Activated CD4-positive, alpha-beta memory T cell treated with anti-CD3 and anti-CD28 coated beads, Interleukin-2, amount 10 ng/mL, durations not matched to agents 7 days and 5 days (primary cell): ENCODE results near the gene SOWAHA. TPM values are rescaled to one million over a fixed set of nuclear protein-coding genes. Genes with fewer than 3 reads are reported as not detected.

Source experiments
- CTCF ChIA-PET: fragments of 350-600 bp; sonication (Branson Sonifier 250); formaldehyde crosslinking; loops from one replicate; lab custom pipeline; 2021; ENCODE audit warnings: antibody characterized with exemption, inconsistent platforms; lab: Charles Lee
- POLR2A ChIA-PET: fragments of 350-600 bp; sonication (Branson Sonifier 250); formaldehyde crosslinking; loops from one replicate; lab custom pipeline; 2021; ENCODE audit warnings: antibody characterized with exemption; lab: Charles Lee
- DNase-seq: peaks from one replicate; pipeline ENCODE4 v3.0.0-alpha.2; 2020
- H3K27ac Mint-ChIP-seq: one replicate; pipeline ENCODE4 v1.8.0; 2021; ENCODE audit warnings: mild to moderate bottlenecking, mixed read lengths
- H3K27me3 Mint-ChIP-seq: one replicate; pipeline ENCODE4 v1.8.0; 2021; ENCODE audit warnings: mixed read lengths
- H3K36me3 Mint-ChIP-seq: one replicate; pipeline ENCODE4 v1.8.0; 2021; ENCODE audit warnings: low read depth, mixed read lengths
- H3K4me1 Mint-ChIP-seq: one replicate; pipeline ENCODE4 v1.8.0; 2021; ENCODE audit warnings: mixed read lengths
- H3K4me3 Mint-ChIP-seq: one replicate; pipeline ENCODE4 v1.8.0; 2021; ENCODE audit warnings: mild to moderate bottlenecking, mixed read lengths
- H3K9me3 Mint-ChIP-seq: one replicate; pipeline ENCODE4 v1.8.0; 2021; ENCODE audit warnings: mixed read lengths
- total RNA-seq, 2 experiments: library from RNA; stranded (reverse); gene quantifications; one replicate each; pipeline ENCODE4 v1.2.3, GENCODE V29; 2021

The SOWAHA gene
- total RNA-seq, 2 experiments from 2014 or later: not detected

DNA sequence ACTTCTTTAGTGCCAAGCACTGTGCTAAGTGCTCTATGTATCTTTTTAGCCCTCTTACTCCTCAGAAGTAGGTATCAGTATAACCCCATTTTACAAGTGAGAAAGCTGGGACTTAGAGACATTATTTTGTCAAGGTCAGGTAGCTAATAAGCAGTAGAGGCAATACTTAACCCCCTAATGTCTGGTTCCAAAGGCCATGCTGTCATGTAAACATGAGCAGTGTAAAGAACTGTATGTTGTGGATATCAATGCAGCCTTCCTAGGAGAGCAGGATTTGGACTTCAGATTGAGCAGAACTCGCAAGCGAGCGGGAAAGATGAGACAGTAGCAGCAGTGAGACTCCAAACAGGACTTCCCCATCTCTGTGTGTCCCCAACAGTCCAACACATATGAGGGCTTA is 21.0 kb downstream of the SOWAHA start:
- peaks cover 13% of the 10 kb centered on the region for H3K4me1 Mint-ChIP-seq
- no peak overlapping the region for H3K27ac Mint-ChIP-seq
- H3K27me3 Mint-ChIP-seq: peaks cover 17% of the 10 kb centered on the region
- H3K9me3 Mint-ChIP-seq: no peaks in the 10 kb centered on the region
- H3K36me3 Mint-ChIP-seq: no peaks in the 10 kb centered on the region
- POLR2A ChIA-PET: no interaction called here
- CTCF ChIA-PET: interaction anchor here (1.3 to 1.4 kb wide), 2 partner anchors 14 to 49 kb away, joined by 3 to 6 read pairs; no protein-coding TSS in a partner anchor
- no peak for DNase-seq
- no peak overlapping the region for H3K4me3 Mint-ChIP-seq

DNA sequence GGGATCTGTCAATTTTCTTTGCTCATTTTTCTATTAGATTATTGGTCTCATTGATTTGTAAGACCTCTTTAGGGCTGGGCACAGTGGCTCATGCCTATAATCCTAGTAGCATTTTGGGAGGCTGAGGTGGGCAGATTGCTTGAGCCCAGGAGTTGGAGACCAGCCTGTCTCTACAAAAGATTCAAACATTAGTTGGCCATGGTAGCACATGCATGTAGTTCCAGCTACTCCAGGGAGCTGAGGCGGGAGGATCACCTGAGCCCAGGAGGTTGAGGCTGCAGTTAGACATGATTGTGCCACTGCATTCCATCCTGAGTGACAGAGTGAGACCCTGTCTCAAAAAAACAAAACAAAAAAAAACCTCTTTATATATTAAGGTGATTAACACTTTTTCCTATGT is 23.8 kb downstream of the SOWAHA start:
- H3K27me3 Mint-ChIP-seq: no peaks in the 10 kb centered on the region
- CTCF ChIA-PET: no interaction called here

DNA sequence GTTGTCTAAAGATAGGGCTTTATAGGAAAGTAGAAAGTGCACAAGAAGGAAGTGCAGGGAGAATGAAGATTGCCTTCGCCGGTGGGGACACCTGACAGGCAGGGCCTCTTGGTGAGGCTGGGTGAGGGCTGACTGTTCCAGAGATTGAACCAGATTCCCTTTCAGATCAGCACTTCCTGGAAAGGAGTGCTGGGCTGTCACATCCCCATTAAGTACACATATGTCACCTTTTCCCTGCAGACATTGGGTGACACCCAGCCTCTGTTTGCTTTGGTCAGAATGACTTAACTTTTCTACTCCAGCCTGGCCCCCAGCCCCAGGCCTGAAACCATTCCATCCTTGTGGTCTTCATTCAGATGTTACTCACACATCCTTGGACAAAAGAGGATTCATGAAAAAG is 24.8 kb downstream of the SOWAHA start:
- Mint-ChIP-seq H3K4me1 (no peaks in the 10 kb centered on the region), H3K27ac (no peak overlapping the region), H3K27me3 (no peaks in the 10 kb centered on the region), H3K9me3 (no peaks in the 10 kb centered on the region), H3K4me3 (no peak overlapping the region), H3K36me3 (no peaks in the 10 kb centered on the region)
- CTCF ChIA-PET: no interaction called here
- POLR2A ChIA-PET: no interaction called here
- peak; percentile 10 for DNase-seq

More for the DNA sequence above, 23.8 kb downstream of the SOWAHA start:
- Mint-ChIP-seq H3K4me3 (no peak overlapping the region), H3K4me1 (no peaks in the 10 kb centered on the region), H3K9me3 (no peaks in the 10 kb centered on the region), H3K27ac (no peak overlapping the region), H3K36me3 (no peaks in the 10 kb centered on the region)
- POLR2A ChIA-PET: no interaction called here
- DNase-seq: no peak

DNA sequence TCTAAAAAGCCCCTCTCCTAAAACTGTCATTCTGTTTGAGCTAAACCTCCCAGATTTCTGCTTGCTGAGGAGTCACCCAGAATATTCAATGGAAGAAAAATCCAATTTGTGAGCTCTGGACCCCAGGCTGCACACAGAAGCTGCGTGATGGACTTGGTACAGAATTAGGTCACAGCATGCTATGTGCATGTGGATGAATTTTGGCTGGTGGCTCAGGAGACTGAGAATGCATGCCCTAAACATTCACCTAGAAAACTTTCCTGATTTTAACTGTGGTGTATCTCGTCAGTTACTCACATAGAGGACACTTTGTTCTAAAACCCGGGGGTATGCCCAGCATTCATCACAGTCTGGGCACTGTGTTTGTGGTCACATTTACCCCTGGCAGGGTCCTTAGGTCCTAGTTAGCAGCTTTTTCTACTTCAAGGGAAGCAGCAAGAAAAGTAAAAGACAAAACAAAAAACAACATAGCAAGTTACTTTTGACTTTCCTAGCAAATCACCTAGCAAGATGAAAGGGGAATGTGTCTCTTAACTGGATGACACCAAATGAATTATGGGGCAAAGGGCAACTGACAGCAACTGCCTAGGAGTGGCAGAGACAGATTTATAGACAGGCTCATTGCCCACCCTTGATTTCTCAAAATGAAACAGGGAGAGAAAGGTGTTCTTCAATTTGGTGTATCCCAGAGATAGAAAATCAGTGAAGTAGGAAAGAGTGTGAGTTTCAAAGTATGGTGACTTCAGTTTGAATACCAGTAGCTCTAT is 25.6 kb downstream of the SOWAHA start:
- Mint-ChIP-seq H3K27me3 (no peaks in the 10 kb centered on the region), H3K27ac (no peak overlapping the region), H3K36me3 (no peaks in the 10 kb centered on the region), H3K4me3 (no peak overlapping the region), H3K9me3 (no peaks in the 10 kb centered on the region), H3K4me1 (no peaks in the 10 kb centered on the region)
- peak; percentile 0 for DNase-seq
- ChIA-PET POLR2A (no interaction called here), CTCF (no interaction called here)

DNA sequence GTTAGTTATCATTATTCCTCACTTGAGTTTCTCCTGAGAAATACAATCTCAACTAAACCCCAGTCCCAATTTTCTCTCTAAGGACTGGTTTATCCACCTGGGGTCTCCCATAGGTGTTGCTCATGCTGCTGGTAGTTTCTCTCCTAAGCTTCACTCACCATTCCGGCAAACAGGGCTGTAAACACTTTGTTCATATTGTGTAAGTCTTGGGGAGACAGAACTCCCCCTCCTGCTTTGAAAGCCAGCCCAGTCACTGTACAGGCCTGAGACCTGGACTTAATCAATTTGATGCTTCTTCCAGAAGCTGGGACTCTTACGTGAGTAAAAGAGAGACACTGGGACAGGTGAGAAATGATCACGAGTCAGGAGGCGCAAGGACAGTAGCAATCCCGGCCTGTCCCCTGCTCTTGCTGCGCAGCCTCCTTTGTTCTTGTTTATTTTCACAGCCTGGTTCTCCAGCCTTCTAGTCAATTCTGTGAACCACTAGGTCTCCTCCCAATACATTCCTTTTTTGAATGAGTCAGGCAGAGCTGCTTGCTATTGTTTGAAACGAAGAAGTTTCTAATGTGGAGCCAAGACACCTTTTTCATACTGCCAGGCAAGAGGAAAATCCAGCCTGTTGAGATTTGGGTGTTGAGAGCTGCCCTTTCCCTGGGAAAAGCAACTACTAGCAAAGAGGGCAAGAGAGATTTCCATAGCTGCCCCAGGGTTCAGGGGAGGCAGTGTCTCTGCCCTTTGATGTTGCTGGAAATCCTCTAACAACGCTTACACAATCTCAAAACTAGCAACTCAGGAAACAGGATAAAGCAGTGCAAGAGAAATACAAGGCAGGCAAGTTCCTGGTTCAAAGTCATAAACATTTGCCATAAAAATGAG is 26.6 kb downstream of the SOWAHA start:
- no peaks in the 10 kb centered on the region for H3K9me3 Mint-ChIP-seq
- POLR2A ChIA-PET: no interaction called here
- no peak overlapping the region for H3K4me3 Mint-ChIP-seq

DNA sequence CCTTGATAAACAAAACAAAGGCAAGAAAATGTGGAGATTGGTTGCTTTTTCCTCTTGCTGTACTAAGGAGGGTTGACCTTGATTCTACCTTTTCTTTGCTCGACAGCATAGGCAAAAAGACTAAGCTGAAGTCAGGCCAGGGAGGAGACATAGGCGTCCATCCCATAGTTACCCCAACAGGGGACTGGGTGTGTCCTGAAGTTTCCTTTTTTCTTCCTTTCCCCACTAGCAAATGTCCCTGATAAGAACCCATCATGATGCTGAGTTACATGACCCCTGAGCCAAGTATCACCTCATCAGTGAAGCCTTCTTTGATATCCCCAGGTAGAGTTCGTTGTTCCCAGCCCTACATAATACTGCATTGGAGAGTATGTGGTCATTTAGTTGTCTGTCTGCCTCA is 27.2 kb downstream of the SOWAHA start:
- H3K27ac Mint-ChIP-seq: no peak overlapping the region
- no peaks in the 10 kb centered on the region for H3K4me1 Mint-ChIP-seq
- no peak for DNase-seq
- no peak overlapping the region for H3K4me3 Mint-ChIP-seq
- H3K27me3 Mint-ChIP-seq: no peaks in the 10 kb centered on the region
- H3K9me3 Mint-ChIP-seq: no peaks in the 10 kb centered on the region
- H3K36me3 Mint-ChIP-seq: no peaks in the 10 kb centered on the region
- POLR2A ChIA-PET: no interaction called here
- CTCF ChIA-PET: interaction anchor here (1.4 kb wide), 1 partner anchor 20 kb away, joined by 3 read pairs; no protein-coding TSS in a partner anchor

More for the DNA sequence above, 26.6 kb downstream of the SOWAHA start:
- Mint-ChIP-seq H3K36me3 (no peaks in the 10 kb centered on the region), H3K4me1 (no peaks in the 10 kb centered on the region), H3K27me3 (no peaks in the 10 kb centered on the region), H3K27ac (no peak overlapping the region)
- peak; percentile 5 for DNase-seq
- CTCF ChIA-PET: interaction anchor here (1.4 kb wide), 1 partner anchor 20 kb away, joined by 3 read pairs; no protein-coding TSS in a partner anchor

DNA sequence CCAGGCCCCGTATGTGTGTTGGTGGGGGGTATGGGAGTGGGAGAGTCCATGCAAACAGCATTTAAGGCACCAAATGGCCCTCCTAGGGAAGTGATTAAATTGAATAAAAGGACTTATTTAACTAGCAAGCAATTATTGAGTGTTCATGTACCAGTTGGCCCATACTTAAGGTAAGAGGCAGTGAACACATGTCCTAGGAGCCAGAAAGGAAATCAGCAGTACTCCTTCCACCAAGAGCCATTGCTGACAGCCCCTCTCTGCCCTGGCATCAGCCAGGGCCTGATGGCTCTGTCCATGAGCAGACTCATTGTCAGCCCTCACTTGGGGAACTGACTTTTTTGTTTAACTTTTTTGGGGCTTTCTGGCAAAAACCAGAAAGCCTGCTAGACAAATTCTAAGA is 27.8 kb downstream of the SOWAHA start:
- POLR2A ChIA-PET: no interaction called here
- no peak for DNase-seq
- no peak overlapping the region for H3K27ac Mint-ChIP-seq

DNA sequence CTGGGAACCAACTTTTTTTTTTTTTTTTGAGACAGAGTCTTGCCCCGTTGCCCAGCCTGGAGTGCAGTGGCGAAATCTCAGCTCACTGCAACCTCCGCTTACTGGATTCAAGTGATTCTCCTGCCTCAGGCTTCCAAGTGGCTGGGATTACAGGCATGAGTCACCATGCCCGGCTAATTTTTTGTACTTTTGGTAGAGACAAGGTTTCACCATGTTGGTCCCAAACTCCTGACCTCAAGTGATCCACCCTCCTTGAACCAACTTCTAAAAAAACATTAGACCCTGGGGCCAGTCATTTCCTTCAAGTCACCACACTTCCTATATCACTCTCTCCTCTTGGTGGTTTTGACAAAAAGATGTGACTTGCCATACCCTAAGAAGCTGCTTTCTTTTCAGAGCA is 28.2 kb downstream of the SOWAHA start:
- H3K4me1 Mint-ChIP-seq: no peaks in the 10 kb centered on the region
- POLR2A ChIA-PET: no interaction called here
- H3K36me3 Mint-ChIP-seq: no peaks in the 10 kb centered on the region
- DNase-seq: no peak
- no peak overlapping the region for H3K4me3 Mint-ChIP-seq
- no peaks in the 10 kb centered on the region for H3K27me3 Mint-ChIP-seq
- CTCF ChIA-PET: interaction anchor here (0.6 to 1.4 kb wide), 2 partner anchors 21 to 1971 kb away, joined by 3 read pairs; no protein-coding TSS in a partner anchor
- no peaks in the 10 kb centered on the region for H3K9me3 Mint-ChIP-seq
- H3K27ac Mint-ChIP-seq: no peak overlapping the region

More for the DNA sequence above, 27.8 kb downstream of the SOWAHA start:
- Mint-ChIP-seq H3K4me3 (no peak overlapping the region), H3K4me1 (no peaks in the 10 kb centered on the region), H3K9me3 (no peaks in the 10 kb centered on the region), H3K36me3 (no peaks in the 10 kb centered on the region), H3K27me3 (no peaks in the 10 kb centered on the region)
- CTCF ChIA-PET: interaction anchor here (0.6 to 1.4 kb wide), 2 partner anchors 21 to 1971 kb away, joined by 3 read pairs; no protein-coding TSS in a partner anchor

DNA sequence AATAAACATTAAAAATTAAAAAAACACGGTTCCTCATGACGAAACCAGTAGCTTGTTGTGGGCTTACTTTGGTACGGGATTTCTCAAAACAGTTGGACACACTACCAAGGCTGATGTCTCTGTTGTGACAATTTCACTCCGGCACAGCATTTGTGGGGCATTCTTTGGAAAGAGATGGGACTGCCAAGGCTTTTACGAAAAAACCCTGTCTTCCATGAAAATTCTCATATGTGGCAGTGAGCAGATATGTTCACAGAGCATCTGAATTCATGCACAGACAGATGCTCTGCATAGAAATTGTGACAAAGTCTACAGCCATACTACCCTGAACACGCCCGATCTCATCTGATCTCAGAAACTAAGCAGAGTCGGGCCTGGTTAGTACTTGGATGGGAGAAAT is 35.2 kb downstream of the SOWAHA start:
- CTCF ChIA-PET: interaction anchor here (0.6 to 1.6 kb wide), 3 partner anchors 28 to 104 kb away, joined by 3 to 6 read pairs (median 4); no protein-coding TSS in a partner anchor
- no peaks in the 10 kb centered on the region for H3K27me3 Mint-ChIP-seq
- H3K9me3 Mint-ChIP-seq: no peaks in the 10 kb centered on the region
- DNase-seq: no peak
- no peak overlapping the region for H3K27ac Mint-ChIP-seq
- POLR2A ChIA-PET: no interaction called here
- H3K4me3 Mint-ChIP-seq: no peak overlapping the region
- no peaks in the 10 kb centered on the region for H3K4me1 Mint-ChIP-seq
- H3K36me3 Mint-ChIP-seq: no peaks in the 10 kb centered on the region

DNA sequence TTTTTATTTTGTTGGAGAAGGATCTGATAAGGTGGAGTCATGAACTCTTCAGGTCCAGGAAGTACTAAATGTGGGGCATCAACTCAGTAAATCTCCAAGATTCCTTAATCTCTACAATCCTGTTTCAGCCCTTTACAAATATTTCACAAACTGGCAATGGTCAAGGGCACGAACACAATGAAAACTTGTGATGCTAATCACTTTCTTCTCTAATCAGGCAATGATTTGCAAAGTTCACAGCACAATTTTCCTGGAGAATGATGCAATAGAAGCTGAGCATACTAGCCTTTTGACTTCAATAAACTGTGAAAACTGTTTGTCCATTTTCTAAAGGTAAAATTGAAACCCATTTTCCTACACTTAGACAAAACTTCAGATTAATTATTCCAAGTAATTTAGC is 36.2 kb downstream of the SOWAHA start:
- ChIA-PET CTCF (interaction anchor here (1.0 to 1.6 kb wide), 2 partner anchors 32 to 34 kb away, joined by 3 to 6 read pairs; no protein-coding TSS in a partner anchor), POLR2A (no interaction called here)
- Mint-ChIP-seq H3K4me1 (peaks cover 2% of the 10 kb centered on the region), H3K4me3 (no peak overlapping the region), H3K9me3 (no peaks in the 10 kb centered on the region), H3K27ac (no peak overlapping the region), H3K36me3 (no peaks in the 10 kb centered on the region), H3K27me3 (peaks cover 2% of the 10 kb centered on the region)
- DNase-seq: no peak

DNA sequence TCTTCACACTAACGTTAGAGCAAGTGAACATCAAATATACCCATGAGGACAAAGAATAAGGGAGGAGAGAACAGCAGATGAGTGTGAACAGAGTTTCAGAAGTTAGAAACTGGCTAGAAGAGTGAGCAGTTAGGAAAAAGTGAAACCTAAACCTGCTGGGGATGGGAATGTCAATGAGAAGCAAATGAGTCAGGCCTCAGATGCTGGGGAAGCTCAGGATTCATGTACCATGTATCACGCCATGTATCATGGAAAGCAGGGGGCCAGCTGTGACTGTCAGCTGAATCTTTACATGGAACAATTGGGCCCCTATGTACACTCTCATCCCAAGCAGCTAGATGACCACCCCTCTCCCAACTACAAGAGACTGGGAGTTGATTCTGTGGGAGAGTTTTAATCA is 37.0 kb downstream of the SOWAHA start:
- peaks cover 2% of the 10 kb centered on the region for H3K4me1 Mint-ChIP-seq
- DNase-seq: no peak
- ChIA-PET POLR2A (interaction anchor here (0.9 kb wide), 1 partner anchor 13 kb away, joined by 3 read pairs; no protein-coding TSS in a partner anchor), CTCF (interaction anchor here (0.8 kb wide), 1 partner anchor 30 kb away, joined by 5 read pairs; no protein-coding TSS in a partner anchor)
- H3K27ac Mint-ChIP-seq: no peak overlapping the region
- H3K36me3 Mint-ChIP-seq: no peaks in the 10 kb centered on the region
- peaks cover 6% of the 10 kb centered on the region for H3K27me3 Mint-ChIP-seq
- no peaks in the 10 kb centered on the region for H3K9me3 Mint-ChIP-seq
- H3K4me3 Mint-ChIP-seq: no peak overlapping the region

DNA sequence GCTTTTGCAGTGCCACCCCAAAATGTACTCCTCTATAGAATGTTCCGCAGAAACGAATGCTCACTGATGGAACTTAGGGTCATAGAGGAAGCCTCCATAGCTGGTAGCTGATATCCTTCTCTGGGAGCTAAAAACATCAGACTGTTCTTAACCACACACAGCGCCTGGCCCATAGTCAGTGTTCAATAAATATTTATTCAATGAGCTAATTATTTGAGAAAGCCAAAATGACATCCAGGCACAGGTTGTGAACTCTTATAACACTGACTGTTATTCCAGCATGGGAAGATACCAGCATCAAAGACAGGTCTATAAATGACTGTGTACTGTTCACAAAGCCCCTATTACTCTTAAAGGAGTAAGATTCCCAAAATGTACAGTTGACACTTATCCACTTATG is 40.2 kb downstream of the SOWAHA start:
- no peak for DNase-seq
- no peak overlapping the region for H3K27ac Mint-ChIP-seq
- POLR2A ChIA-PET: interaction anchor here (1.9 kb wide), 1 partner anchor 13 kb away, joined by 6 read pairs; the partner anchor contains the start of genes GDF9 and UQCRQ
- H3K4me1 Mint-ChIP-seq: peaks cover 2% of the 10 kb centered on the region
- H3K27me3 Mint-ChIP-seq: peaks cover 8% of the 10 kb centered on the region
- CTCF ChIA-PET: interaction anchor here (0.6 to 1.7 kb wide), 2 partner anchors 33 to 593 kb away, joined by 4 to 7 read pairs; no protein-coding TSS in a partner anchor
- H3K4me3 Mint-ChIP-seq: no peak overlapping the region
- no peaks in the 10 kb centered on the region for H3K9me3 Mint-ChIP-seq
- H3K36me3 Mint-ChIP-seq: no peaks in the 10 kb centered on the region
